GM21390 (cell line): ENCODE results near the gene IVNS1ABP.
"Not testable (repeated sequence)": the region's sequence is repeated elsewhere in the genome, so short reads cannot be mapped to it uniquely, and the experiment has no call there.

Experiments used
- ATAC-seq: cut with Tn5 transposase; IDR thresholded peaks from one replicate; pipeline ENCODE4 v1.9.1; 2021; ENCODE audit not compliant: unreplicated experiment

IVNS1ABP gene

DNA sequence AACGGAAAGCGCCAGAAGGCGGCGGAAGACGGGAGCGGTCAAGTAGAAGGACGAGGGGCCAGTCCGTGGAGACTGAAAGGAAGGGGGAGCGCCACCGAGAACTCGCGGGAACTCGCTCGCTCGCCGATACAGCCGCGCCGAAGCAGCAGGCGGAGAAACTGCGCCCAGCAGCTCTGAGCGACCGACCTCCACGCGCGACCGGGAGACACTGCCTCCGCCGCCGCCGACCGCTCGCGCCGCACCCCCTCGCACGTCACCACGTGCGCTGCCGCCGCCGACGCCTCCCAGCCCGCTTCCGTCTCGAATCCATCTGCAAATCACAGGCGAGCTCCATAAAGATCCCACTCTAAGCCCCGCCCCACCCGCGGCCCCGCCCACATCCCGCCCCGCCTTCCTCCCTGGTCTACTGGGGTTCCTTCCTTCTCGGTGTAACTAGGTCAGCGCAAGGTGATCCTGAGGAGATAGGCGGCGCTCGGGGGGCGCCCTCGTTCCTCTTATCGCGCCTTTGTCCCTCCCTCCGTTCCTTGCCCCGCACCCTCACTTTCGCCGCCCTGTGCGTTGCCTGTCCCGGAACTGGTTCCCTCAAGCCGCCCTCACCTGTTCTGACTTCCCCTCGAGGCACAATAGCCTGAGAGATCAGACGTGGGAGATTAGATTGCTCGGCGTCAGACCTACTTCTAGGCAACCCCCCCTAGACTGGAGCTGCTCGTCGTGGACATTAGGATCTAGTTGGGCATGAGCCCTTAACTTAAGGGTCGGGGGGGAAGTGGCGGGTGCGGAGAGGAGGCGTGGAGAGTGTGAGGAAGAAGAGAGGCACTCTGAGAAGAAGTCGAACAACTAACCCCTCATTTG, at the start of gene IVNS1ABP:
Gene IVNS1ABP (minus strand): TSS at position 210 of the 852 bp plus-strand sequence. CDS start 7,750 bp downstream, outside the sequence.
- ATAC-seq = peak; percentile 69

DNA sequence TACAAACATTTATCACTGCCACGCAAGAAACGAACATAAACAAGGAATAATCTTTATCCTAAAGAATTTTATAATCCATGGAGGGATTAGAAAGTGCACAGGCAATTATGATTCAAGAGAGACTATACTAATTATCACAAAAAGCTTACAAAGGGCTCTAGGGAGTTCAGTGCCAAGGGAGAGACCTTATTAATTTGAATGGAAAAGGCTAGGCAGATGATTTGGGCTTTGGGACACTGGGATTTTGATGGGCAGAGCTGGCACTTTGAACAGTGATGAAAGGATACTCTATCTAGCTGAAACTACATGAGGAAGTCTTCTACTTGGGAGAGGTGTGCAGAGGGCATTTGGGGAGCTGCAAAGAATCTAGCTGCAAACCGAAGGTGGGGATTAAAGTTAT, 48.9 kb upstream of the IVNS1ABP start:
- no peak for ATAC-seq

DNA sequence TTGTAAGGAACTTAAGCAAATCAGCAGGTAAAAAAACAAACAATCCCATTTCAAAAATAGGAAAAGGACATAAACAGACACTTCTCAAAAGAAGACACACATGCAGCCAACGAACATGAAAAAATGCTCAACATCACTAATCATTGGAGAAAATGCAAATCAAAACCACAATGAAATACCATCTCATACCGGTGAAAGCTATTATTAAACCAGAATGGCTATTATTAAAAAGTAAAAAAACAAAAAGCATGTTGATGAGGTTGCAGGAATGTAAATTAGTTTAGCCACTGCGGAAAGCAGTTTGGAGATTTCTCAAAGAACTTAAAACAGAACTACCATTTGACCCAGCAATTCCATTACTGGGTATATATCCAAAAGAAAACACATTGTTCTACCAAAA, 47.5 kb upstream of the IVNS1ABP start:
- not testable (repeated sequence) for ATAC-seq

DNA sequence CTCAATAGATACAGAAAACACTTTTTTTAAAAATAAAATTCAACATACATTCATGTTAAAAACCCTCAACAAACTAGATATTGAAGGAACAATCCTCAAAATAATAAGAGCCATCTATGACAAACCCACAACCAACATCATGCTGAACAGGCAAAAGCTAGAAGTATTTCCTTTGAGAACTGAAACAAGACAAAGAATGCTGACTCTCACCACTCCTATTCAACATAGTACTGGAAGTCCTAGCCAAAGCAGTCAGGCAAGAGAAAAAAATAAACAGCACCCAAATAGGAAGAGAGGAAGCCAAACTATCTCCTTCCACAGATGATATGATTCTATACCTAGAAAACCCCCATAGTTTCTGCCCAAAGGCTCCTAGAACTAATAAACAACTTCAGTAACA, 46.2 kb upstream of the IVNS1ABP start:
- ATAC-seq = peak; percentile 41

DNA sequence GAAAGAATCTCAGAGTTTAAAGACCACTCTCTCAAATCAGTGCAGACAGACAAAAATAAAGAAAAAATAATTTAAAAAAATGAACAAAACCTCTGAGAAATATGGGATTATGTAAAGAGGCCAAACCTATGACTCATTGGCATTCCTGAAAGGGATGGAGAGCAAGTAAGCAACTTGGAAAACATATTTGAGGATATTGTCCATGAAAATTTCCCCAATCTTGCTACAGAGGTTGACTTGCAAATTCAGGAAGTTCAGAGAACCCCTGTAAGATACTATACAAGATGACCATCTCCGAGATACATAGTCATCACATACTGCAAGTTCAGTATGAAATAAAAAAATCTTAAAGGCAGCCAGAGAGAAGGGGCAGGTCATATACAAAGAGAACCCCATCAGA, 43.7 kb upstream of the IVNS1ABP start:
- ATAC-seq = no peak

DNA sequence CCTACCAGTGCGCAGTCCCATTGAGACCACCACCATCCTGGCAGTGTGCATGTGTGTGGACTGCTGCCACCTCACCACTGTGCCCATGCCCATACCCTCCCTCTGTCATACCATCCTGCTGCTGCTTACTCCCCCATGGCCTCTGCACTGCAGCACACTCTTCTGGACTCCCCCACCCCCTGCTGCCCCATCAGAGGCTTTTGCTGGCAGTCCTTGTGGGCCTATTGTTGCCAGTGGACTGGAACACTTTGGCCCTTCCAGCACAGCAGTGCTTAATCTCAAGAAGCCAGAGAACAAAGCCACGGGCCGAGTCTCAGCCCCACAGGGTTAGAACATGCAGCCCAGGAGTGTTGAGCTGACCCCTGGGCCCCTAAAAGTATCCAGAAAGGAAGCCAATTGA, 41.9 kb upstream of the IVNS1ABP start:
- no peak for ATAC-seq

DNA sequence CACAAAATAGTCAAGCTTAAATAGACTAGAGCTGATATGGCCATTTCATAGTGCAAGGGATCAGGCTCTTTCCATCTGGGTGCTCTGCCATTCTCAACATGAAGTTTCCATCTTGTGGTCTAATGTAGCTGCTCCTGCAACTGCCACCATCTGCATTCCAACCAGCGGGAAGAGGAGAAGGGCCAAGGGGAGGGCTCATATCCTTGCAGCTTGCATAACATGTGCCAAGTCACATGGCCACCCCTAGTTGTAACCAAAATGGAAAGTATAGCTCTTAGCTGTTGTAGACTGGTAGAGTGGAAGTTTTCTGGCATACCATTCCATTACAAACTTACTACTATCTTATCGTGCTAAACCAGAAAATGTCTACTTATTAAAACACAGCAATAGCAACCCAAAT, 38.9 kb upstream of the IVNS1ABP start:
- no peak for ATAC-seq

DNA sequence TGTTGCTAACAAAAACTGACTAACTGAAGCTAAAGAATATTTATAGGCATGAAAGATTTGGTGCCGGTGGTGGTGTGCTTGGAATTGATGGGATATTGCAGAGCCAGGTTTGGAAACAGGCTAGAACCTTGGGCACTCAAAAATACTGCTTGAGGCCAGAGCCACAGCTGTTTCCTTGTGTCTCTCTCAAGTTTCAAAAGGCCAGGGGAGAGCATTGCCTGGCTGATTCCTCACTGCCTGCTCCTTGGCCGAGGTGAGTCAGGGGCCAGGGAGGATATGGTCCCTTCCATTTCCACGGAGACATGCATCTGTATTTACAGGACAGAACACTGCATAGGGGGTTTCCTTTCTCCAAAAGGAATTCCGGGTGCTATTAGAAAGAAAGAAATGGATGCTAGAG, 36.1 kb upstream of the IVNS1ABP start:
- ATAC-seq = no peak

DNA sequence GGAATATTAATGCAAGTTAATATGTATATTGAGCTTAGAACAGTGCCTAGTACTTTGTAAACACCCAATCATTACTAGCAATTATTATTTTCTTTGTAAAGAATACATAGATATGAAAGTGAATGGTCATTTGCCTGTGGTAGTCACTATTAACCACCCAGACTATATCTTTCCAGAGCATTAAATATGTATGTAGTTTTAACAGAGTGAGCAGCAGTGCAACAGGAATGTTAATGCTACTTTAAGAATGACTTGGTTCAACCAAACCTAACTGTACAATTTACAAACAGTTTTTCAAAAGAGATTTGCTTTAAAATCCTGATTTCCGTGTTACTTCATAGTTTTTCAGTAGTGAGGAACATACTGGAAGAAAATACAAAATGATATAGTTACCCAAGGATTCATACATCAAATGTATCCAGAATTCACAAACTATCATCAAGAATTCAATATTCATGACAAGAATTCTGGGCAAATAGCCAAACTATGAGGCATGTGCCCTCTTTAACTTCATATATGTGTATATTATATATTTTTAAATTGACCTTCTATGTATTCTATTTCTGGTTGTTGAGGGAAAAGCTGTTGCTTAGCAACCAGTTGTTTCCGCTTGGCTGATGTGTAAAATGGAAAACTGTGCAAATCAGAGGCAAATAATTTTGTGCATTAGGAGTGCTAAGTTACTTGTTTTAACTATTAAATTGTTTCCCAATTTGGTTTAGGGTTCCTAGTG, 34.9 kb upstream of the IVNS1ABP start:
- no peak for ATAC-seq

DNA sequence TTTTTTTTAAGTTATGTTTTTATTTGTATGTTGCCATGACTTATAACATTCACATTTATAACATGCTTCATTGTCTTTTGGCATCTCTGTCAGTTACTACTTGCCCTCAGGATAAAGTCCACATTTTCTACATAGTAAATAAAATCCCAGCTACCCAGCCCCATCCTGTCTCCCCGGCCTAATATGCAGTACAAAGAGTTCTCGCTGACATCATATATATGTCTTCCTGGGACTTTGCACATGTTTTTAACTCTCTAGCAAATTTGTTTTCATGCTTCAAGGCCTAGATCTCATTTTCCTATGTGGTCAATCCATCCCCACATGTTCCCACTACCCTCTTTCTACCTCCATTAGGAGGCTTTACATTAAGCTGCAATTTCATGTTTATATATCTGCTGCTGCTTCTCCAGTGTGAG, 33.0 kb upstream of the IVNS1ABP start:
- no peak for ATAC-seq

DNA sequence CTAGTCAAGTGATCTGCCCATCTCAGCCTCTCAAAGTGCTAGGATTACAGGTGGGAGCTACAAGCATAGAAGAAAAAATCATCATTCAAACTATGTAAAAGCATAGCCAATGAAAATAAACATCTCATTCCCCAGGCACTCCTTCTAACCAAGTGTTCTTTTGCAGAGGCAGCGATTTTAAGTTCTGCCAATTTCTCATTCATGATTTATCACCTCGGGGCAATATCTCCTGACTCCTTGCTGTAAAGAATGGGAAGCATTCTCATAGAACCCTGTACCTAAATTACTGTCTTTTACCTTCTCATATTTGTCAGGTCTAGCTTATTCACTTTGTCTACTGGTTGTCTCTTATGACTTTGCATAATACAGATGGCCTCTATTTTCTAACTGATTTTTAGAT, 32.5 kb upstream of the IVNS1ABP start:
- no peak for ATAC-seq

DNA sequence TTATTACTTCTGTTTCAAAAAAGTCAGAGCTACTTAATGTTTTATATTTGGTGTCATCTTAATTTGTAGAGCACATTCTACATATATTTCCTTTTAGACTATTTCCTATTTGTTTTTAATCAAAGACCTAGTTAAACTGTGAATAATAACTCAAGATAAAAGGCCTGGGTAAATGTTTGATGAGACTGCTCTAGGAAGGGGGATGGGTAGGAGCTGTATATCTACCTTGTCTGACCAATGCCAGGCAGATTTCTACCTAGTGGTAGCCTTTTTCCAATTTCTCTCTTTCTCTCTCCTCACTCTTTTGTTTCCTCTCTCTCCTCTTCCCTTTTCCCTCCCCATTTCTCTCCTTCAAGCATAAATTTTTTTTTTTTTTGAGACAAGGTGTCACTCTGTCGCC, 31.9 kb upstream of the IVNS1ABP start:
- no peak for ATAC-seq

DNA sequence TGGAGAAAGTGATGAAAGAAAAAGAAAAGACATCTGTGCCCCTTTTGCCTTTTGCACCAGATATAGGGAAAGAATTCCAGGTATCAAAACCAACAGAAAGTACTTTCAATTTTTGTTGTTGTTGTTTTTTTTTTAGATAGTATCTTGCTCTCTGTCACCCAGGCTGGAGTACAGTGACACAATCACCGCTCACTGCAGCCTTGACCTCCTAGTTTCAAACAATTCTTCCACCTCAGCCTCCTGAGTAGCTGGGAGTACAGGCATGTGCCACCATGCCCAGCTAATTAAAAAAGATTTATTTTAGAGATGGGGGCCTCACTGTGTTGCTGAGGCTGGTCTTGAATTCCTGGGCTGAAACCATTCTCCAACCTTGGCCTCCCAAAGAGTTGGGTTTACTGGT, 31.3 kb upstream of the IVNS1ABP start:
- no peak for ATAC-seq

DNA sequence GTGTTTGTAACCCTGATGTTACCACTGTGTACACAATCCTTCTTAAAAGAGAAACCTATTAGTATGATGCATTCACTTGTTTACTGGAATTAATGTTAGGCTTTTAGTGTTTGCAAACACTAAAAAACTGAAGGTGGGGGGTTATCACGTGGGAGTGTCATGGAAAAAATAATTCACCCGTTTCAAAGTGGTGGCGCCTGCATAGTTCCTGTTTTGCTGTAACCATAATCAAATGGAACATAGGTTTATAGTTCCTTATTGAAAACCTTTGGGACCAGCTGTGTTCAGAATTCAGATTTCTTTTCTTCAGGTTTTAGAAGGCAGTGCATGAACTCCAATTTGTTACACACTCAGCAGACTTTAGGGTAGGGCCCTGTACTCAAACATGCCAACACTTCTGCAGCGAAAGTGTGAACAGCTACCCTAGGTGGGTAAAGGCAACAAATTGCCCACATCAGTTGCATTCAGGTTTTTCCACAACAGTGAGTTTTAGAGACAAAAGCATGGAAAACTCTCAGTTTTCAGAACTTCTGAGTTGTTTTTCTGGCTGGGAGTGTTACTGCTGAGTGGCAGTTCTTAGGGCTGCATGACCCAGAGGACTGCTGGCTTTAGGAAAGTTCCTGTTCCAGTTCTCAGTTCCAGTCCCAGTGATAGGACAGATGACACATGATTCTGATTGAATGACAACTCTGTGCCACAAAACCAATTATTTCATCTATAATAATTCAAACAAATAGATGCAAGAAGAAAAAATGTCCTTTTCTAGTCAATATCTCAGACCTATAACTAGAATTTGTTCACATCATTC, 29.1 kb upstream of the IVNS1ABP start:
- no peak for ATAC-seq

DNA sequence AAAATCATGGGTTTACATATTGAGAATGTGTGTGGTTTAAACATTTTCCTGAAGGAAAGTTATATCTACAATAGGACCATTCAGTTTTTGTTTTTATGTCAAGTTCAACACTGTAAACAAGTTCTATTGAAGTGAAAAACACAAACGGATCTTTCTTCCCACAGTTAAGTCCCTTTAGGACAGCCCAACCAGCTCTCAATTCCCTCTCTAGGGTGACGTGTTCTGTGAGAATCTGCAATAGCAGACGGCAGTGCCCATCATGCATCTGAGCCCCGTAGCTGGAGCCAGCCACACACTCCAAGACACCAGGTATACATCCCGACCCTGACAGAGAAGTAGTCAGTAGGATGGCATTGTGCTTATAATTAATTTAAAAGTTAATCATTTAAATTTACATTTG, 26.3 kb upstream of the IVNS1ABP start:
- no peak for ATAC-seq

DNA sequence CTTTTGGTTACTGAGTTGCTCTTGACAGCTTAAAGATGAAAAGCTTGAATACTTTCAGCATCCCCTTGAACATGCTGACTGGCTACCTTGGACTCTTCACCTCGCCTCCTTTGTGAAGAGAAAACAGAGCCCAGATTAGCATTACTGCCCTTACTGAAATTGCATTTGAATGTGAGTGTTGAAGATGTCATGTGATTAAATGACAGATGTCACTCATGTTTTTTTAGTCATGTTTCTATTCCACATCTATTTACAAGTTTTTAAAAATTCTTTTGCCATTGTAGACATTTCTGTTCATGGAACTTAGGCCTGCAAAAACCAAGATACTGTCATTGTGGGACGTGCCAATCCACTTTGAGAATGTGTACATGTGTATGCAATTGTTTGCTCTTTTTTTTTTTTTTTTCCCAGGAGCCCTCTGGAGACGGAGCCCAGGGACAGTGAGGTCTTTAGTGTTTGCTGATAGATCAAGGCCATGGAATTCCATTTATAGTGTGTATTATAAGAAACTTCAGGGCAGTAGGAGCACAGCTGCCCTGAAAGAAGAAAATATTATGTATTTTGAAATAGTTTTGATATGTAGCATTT, 25.7 kb upstream of the IVNS1ABP start:
- no peak for ATAC-seq

DNA sequence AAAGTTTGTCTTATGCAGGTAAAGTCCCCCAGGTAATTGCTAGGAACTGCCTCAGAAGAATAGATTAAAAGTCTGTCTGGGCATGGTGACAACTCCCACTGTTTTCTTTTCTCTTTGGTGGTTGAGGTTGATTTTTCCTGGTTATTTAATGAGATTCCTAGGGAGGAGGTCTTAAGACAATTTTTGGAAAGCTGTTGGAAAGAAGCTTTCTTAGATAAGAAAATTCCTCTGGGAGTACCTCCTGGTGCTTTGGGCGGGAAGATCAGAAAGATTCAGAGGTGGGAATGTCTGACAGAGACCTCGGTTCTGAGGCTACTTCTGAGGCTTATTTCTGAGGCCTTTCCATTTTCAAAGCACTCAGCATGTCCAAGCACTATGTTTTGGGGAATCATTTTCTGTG, 25.0 kb upstream of the IVNS1ABP start:
- ATAC-seq = no peak

DNA sequence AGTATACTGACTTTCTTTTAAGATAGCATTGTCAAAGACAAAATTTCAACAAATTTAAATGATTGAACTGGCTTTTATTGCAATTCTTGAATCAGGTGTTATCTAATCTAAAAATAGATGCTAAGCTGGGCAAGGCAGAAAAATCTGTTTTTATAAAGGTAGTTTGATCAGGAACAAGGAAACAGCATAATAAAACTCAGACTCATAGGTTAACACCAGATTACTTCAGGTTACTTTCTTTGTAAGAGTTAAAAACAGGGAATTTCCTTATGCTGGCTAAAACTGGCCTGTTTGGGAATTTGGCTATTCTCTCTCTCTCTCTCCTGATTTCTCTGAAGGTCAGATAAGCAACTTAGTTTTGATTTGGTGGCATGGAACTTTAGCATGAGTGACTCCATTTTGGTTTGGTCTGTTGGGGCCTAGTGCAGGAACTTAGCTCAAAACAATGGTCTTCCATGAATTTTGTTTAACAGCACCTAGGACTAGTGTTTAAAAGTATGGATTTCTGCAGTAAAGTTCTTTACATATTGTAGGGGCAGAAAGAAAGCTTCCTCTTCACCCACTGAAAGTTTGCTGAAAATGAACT, 24.2 kb upstream of the IVNS1ABP start:
- ATAC-seq = no peak

DNA sequence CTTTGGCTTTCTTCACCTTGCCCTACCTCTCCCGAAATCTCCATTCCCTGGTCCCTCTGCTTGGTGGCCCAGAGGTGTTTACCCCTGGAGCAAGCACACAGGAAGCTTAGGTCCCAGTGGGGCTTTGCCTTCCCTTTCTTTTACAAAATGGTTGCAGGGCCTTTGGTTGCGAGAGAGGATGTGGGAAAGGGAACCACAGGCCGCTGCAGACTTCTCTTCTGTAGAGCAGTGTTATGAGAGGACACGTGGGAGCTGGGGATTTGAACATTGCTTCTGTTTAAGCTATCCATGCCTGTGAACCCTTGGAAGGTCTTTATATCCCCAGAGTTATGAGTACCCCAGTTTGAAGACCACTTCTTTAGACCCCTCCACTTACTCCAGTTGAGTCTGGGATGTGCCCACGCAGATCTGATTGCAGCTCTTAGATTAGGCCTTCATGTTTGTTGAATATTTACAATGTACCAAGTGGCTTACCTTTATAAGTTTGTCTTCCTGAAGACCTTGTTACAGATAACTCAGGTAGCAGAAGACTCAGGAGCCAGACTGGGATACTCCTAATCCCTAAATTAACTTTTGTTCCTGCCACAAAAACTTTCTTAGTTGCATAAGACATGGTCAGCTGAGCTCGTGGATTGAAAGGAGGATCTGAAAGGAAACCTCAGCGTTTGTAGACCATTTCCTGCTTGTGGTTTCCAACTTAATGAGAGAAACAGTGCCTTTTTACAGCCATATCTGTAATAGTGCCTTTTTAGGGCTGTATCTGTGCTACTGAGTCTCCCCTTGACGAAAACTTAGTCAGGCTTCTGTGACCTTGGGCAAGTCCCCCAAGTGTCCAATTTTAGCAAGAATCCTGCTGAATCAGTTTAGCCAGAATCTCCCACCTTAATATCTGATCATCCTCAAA, 21.9 kb upstream of the IVNS1ABP start:
- peak; percentile 97 for ATAC-seq

DNA sequence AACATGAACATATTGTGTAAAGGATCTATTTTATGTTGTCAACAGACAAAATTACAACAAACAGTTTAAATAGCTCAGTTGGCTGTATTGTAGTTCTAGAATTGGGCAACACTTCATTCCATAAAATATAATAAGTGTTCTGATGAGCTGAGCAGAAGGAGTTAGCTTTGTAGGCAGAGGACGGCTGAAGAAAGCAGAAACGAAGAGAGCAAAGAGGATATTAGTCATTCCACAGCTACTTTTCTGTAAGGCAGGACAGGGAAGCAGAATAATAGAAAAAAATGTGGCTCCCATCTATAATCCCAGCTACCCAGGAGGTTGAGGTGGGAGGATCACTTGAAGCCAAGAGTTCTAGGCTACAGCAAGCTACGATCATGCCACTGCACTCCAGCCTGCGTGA, 20.2 kb upstream of the IVNS1ABP start:
- no peak for ATAC-seq
